Measurements from ENCODE around the gene SIT1. TPM values are rescaled to one million over a fixed set of nuclear protein-coding genes. Genes with fewer than 3 reads are reported as not detected.

SIT1 gene
- total RNA-seq, 1 experiment from 2014 or later: 97.6 TPM

- H3K4me3 ChIP-seq (ENCODE audit: low read length): no peak overlapping the region
Measured at GRCh38 chr9:35679091-35679490, 28.4 kb upstream of the SIT1 start.

DNA sequence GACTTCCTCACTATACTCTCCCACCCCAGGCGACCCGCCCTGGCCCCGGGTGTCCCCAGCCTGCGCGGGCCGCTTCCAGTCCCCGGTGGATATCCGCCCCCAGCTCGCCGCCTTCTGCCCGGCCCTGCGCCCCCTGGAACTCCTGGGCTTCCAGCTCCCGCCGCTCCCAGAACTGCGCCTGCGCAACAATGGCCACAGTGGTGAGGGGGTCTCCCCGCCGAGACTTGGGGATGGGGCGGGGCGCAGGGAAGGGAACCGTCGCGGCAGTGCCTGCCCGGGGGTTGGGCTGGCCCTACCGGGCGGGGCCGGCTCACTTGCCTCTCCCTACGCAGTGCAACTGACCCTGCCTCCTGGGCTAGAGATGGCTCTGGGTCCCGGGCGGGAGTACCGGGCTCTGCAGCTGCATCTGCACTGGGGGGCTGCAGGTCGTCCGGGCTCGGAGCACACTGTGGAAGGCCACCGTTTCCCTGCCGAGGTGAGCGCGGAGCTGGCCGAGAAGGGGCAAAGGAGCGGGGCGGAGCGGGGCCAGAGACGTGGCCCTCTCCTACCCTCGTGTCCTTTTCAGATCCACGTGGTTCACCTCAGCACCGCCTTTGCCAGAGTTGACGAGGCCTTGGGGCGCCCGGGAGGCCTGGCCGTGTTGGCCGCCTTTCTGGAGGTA, 25.1 kb upstream of the SIT1 start:
- Histone ChIP-seq H3K27ac (ENCODE audit: low read length) (no peak overlapping the region), H2AFZ (ENCODE audit: low read length) (no peak overlapping the region), H4K20me1 (ENCODE audit: insufficient read depth, low read depth, low read length) (no peaks in the 10 kb centered on the region), H3K9me3 (ENCODE audit: low read length) (no peaks in the 10 kb centered on the region), H3K27me3 (ENCODE audit: low read length) (no peaks in the 10 kb centered on the region), H3K9ac (ENCODE audit: low read length) (no peak overlapping the region), H3K9me2 (replicated peaks; ENCODE audit: insufficient read depth, low read length) (no peaks in the 10 kb centered on the region), H3K4me3 (ENCODE audit: low read length) (no peak overlapping the region), H3K79me2 (ENCODE audit: low read length) (no peaks in the 10 kb centered on the region), H3K4me2 (ENCODE audit: low read depth, low read length, poor library complexity, severe bottlenecking) (no peak overlapping the region), H3K36me3 (ENCODE audit: insufficient read depth, low read length) (no peaks in the 10 kb centered on the region), H3K4me1 (ENCODE audit: low read length) (peaks cover 22% of the 10 kb centered on the region)
- DNase-seq: no peak

More at GRCh38 chr9:35679091-35679490, 28.4 kb upstream of the SIT1 start:
- no peaks in the 10 kb centered on the region for H4K20me1 ChIP-seq (ENCODE audit: insufficient read depth, low read depth, low read length)
- H3K27me3 ChIP-seq (ENCODE audit: low read length): no peaks in the 10 kb centered on the region
- H3K79me2 ChIP-seq (ENCODE audit: low read length): no peaks in the 10 kb centered on the region
- H3K4me2 ChIP-seq (ENCODE audit: low read depth, low read length, poor library complexity, severe bottlenecking): no peak overlapping the region
- no peak for DNase-seq
- H3K27ac ChIP-seq (ENCODE audit: low read length): no peak overlapping the region
- peaks cover 14% of the 10 kb centered on the region for H3K4me1 ChIP-seq (ENCODE audit: low read length)
- no peak overlapping the region for H2AFZ ChIP-seq (ENCODE audit: low read length)
- no peak overlapping the region for H3K9ac ChIP-seq (ENCODE audit: low read length)
- H3K9me2 ChIP-seq (replicated peaks; ENCODE audit: insufficient read depth, low read length): no peaks in the 10 kb centered on the region
- H3K9me3 ChIP-seq (ENCODE audit: low read length): no peaks in the 10 kb centered on the region
- H3K36me3 ChIP-seq (ENCODE audit: insufficient read depth, low read length): no peaks in the 10 kb centered on the region

DNA sequence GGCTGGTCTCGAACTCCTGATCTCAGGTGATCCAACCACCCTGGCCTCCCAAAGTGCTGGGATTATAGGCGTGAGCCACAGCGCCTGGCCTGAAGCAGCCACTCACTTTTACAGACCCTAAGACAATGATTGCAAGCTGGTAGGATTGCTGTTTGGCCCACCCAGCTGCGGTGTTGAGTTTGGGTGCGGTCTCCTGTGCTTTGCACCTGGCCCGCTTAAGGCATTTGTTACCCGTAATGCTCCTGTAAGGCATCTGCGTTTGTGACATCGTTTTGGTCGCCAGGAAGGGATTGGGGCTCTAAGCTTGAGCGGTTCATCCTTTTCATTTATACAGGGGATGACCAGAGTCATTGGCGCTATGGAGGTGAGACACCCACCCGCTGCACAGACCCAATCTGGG, 24.5 kb upstream of the SIT1 start:
- peak overlapping the region; percentile 37; the same call in 1 of the 2 replicates for H3K9ac ChIP-seq (ENCODE audit: low read length)
- no peak overlapping the region for H3K27ac ChIP-seq (ENCODE audit: low read length)
- H3K79me2 ChIP-seq (ENCODE audit: low read length): no peaks in the 10 kb centered on the region
- H3K9me3 ChIP-seq (ENCODE audit: low read length): no peaks in the 10 kb centered on the region
- H3K4me3 ChIP-seq (ENCODE audit: low read length): no peak overlapping the region; the same call in 1 of the 2 replicates
- no peak overlapping the region for H3K4me2 ChIP-seq (ENCODE audit: low read depth, low read length, poor library complexity, severe bottlenecking)
- no peak overlapping the region for H2AFZ ChIP-seq (ENCODE audit: low read length)
- DNase-seq: no peak
- H3K27me3 ChIP-seq (ENCODE audit: low read length): no peaks in the 10 kb centered on the region
- peaks cover 16% of the 10 kb centered on the region for H3K4me1 ChIP-seq (ENCODE audit: low read length)
- no peaks in the 10 kb centered on the region for H3K9me2 ChIP-seq (replicated peaks; ENCODE audit: insufficient read depth, low read length)
- H3K36me3 ChIP-seq (ENCODE audit: insufficient read depth, low read length): no peaks in the 10 kb centered on the region
- H4K20me1 ChIP-seq (ENCODE audit: insufficient read depth, low read depth, low read length): no peaks in the 10 kb centered on the region

DNA sequence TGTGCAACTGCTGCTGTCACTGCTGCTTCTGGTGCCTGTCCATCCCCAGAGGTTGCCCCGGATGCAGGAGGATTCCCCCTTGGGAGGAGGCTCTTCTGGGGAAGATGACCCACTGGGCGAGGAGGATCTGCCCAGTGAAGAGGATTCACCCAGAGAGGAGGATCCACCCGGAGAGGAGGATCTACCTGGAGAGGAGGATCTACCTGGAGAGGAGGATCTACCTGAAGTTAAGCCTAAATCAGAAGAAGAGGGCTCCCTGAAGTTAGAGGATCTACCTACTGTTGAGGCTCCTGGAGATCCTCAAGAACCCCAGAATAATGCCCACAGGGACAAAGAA, 23.3 kb upstream of the SIT1 start:
- Histone ChIP-seq H3K4me2 (ENCODE audit: low read depth, low read length, poor library complexity, severe bottlenecking) (peak overlapping the region; percentile 60), H3K9me3 (ENCODE audit: low read length) (no peaks in the 10 kb centered on the region), H3K79me2 (ENCODE audit: low read length) (no peaks in the 10 kb centered on the region), H3K4me3 (ENCODE audit: low read length) (peak overlapping the region; percentile 62; the same call in 1 of the 2 replicates), H3K9ac (ENCODE audit: low read length) (peak overlapping the region; percentile 63), H2AFZ (ENCODE audit: low read length) (peak overlapping the region; percentile 22; the same call in 1 of the 2 replicates), H3K36me3 (ENCODE audit: insufficient read depth, low read length) (no peaks in the 10 kb centered on the region), H4K20me1 (ENCODE audit: insufficient read depth, low read depth, low read length) (no peaks in the 10 kb centered on the region), H3K4me1 (ENCODE audit: low read length) (peaks cover 12% of the 10 kb centered on the region), H3K9me2 (replicated peaks; ENCODE audit: insufficient read depth, low read length) (no peaks in the 10 kb centered on the region), H3K27ac (ENCODE audit: low read length) (no peak overlapping the region), H3K27me3 (ENCODE audit: low read length) (no peaks in the 10 kb centered on the region)
- no peak for DNase-seq

DNA sequence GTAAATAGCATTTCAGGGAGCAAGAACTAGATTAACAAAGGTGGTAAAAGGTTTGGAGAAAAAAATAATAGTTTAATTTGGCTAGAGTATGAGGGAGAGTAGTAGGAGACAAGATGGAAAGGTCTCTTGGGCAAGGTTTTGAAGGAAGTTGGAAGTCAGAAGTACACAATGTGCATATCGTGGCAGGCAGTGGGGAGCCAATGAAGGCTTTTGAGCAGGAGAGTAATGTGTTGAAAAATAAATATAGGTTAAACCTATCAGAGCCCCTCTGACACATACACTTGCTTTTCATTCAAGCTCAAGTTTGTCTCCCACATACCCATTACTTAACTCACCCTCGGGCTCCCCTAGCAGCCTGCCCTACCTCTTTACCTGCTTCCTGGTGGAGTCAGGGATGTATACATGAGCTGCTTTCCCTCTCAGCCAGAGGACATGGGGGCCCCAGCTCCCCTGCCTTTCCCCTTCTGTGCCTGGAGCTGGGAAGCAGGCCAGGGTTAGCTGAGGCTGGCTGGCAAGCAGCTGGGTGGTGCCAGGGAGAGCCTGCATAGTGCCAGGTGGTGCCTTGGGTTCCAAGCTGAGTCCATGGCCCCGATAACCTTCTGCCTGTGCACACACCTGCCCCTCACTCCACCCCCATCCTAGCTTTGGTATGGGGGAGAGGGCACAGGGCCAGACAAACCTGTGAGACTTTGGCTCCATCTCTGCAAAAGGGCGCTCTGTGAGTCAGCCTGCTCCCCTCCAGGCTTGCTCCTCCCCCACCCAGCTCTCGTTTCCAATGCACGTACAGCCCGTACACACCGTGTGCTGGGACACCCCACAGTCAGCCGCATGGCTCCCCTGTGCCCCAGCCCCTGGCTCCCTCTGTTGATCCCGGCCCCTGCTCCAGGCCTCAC, 22.6 kb upstream of the SIT1 start, which contains the start of gene CA9:
CA9 (plus strand) TSS at position 797 of the 893 bp plus-strand sequence; CDS start at position 829, 32 bp downstream.
- H3K9ac ChIP-seq (ENCODE audit: low read length): peak within 1 kb of the TSS; percentile 63
- no peaks in the 10 kb centered on the region for H3K36me3 ChIP-seq (ENCODE audit: insufficient read depth, low read length)
- H3K9me3 ChIP-seq (ENCODE audit: low read length): no peaks in the 10 kb centered on the region
- no peaks in the 10 kb centered on the region for H3K9me2 ChIP-seq (replicated peaks; ENCODE audit: insufficient read depth, low read length)
- H2AFZ ChIP-seq (ENCODE audit: low read length): peak within 1 kb of the TSS; percentile 22; the same call in 1 of the 2 replicates
- peak within 1 kb of the TSS; percentile 60 for H3K4me2 ChIP-seq (ENCODE audit: low read depth, low read length, poor library complexity, severe bottlenecking)
- H3K27me3 ChIP-seq (ENCODE audit: low read length): no peaks in the 10 kb centered on the region
- no peaks in the 10 kb centered on the region for H3K79me2 ChIP-seq (ENCODE audit: low read length)
- H4K20me1 ChIP-seq (ENCODE audit: insufficient read depth, low read depth, low read length): no peaks in the 10 kb centered on the region
- H3K4me1 ChIP-seq (ENCODE audit: low read length): peaks cover 12% of the 10 kb centered on the region
- peak within 1 kb of the TSS; percentile 62; the same call in 1 of the 2 replicates for H3K4me3 ChIP-seq (ENCODE audit: low read length)
- DNase-seq: no peak
- no peak within 1 kb of the TSS for H3K27ac ChIP-seq (ENCODE audit: low read length)

DNA sequence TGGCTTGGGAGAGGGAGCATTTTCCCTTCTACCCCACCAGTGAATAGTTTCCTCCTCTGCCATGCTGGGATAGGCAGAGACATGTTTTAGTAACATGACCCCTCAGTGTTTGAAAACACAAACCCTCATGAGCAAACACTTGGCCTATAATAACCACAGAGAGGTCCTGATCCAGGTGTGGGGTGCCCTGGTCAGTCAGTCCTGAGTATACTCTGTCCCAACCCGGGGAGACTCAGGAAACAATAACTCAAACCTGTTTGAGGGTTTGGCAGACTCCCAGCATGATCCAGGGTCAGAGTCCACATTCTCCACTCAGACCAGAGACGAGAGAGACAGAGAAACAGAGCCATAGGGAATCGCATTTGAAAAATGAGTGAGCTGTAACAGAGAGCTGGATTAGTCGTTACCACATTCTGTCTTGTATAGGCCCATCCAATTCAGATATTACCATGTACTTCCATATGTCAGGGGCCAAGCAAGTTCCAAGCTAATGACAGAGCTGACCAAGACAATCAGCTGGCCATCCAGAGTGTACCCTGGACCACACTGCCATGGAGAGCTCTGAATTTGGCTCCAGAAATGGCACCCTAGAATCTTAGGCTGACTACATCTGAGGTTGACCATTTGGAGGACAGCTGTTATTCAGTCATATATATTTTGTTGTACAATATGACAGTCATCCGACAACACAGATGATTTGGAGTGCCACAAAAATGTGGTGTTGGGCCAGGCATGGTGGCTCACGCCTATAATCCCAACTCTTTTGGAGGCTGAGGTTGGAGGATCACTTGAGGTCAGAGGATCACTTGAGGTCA, 18.8 kb upstream of the SIT1 start:
- H2AFZ ChIP-seq (ENCODE audit: low read length): no peak overlapping the region
- peaks cover 21% of the 10 kb centered on the region for H3K4me1 ChIP-seq (ENCODE audit: low read length)
- no peaks in the 10 kb centered on the region for H3K27me3 ChIP-seq (ENCODE audit: low read length)
- H3K36me3 ChIP-seq (ENCODE audit: insufficient read depth, low read length): no peaks in the 10 kb centered on the region
- no peak overlapping the region for H3K9ac ChIP-seq (ENCODE audit: low read length)
- no peaks in the 10 kb centered on the region for H4K20me1 ChIP-seq (ENCODE audit: insufficient read depth, low read depth, low read length)
- H3K4me3 ChIP-seq (ENCODE audit: low read length): no peak overlapping the region
- no peak for DNase-seq
- H3K9me3 ChIP-seq (ENCODE audit: low read length): no peaks in the 10 kb centered on the region
- peaks cover 4% of the 10 kb centered on the region for H3K79me2 ChIP-seq (ENCODE audit: low read length)
- no peaks in the 10 kb centered on the region for H3K9me2 ChIP-seq (replicated peaks; ENCODE audit: insufficient read depth, low read length)
- H3K4me2 ChIP-seq (ENCODE audit: low read depth, low read length, poor library complexity, severe bottlenecking): no peak overlapping the region
- no peak overlapping the region for H3K27ac ChIP-seq (ENCODE audit: low read length)

GRCh38 chr9:35667939-35668338, 17.2 kb upstream of the SIT1 start:
- Histone ChIP-seq H3K9me3 (ENCODE audit: low read length) (no peaks in the 10 kb centered on the region), H3K27ac (ENCODE audit: low read length) (no peak overlapping the region), H3K9me2 (replicated peaks; ENCODE audit: insufficient read depth, low read length) (no peaks in the 10 kb centered on the region), H3K4me2 (ENCODE audit: low read depth, low read length, poor library complexity, severe bottlenecking) (no peak overlapping the region), H4K20me1 (ENCODE audit: insufficient read depth, low read depth, low read length) (no peaks in the 10 kb centered on the region), H3K4me1 (ENCODE audit: low read length) (peaks cover 25% of the 10 kb centered on the region), H3K36me3 (ENCODE audit: insufficient read depth, low read length) (peaks cover 3% of the 10 kb centered on the region; the same call in 1 of the 2 replicates), H3K4me3 (ENCODE audit: low read length) (no peak overlapping the region), H3K79me2 (ENCODE audit: low read length) (peaks cover 20% of the 10 kb centered on the region), H3K9ac (ENCODE audit: low read length) (no peak overlapping the region), H2AFZ (ENCODE audit: low read length) (no peak overlapping the region), H3K27me3 (ENCODE audit: low read length) (no peaks in the 10 kb centered on the region)
- DNase-seq: no peak

Measured in Karpas-422 (cell line).